ENCODE data around the gene POT1. TPM values are rescaled to one million over a fixed set of nuclear protein-coding genes. Genes with fewer than 3 reads are reported as not detected.

The POT1 gene
- total and polyA plus RNA-seq, 2 of the 13 experiments (the other 11 are each of a cell fraction or from before 2014, with no cell fraction given) = 21.7 to 23.4 TPM

DNA sequence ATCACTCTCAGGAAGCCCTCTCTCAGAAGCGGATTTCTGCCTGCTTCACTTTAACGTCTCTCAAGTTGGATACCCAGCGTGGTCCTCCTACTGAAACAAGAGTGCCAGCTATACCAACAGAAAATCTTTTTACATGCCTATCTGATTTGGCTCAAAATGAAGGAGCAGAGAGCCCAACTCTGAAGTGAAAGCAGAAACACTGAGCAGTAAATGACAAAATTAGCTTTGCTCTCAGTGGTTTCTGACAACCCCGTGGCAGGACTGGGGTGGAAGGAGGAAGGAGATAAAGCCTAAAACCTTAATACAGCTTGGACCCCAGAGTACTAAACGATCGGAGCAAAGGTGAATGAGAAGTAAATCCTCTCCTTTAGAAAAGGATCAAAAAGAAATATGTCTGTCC lies 139.0 kb downstream of the POT1 start:
- intact Hi-C loops (cut with micrococcal nuclease; ENCODE audit: unreplicated experiment) (no loop called here), in situ Hi-C loops (cut with HindIII; ENCODE audit: extremely low pct_ligation_motif_present, low pct_unique_long_range_greater_than_20kb) (no loop called here)
- Histone ChIP-seq H4K20me1 (ENCODE audit: insufficient read depth, low read length) (no peaks in the 10 kb centered on the region), H3K9me3 (ENCODE audit: low read length) (no peaks in the 10 kb centered on the region), H2AFZ (ENCODE audit: low read length) (no peak overlapping the region), H3K4me2 (ENCODE audit: low read depth, low read length) (no peak overlapping the region), H3K36me3 (replicated peaks in 1 of 2; ENCODE audit: control insufficient read depth in 1 of 2, insufficient read depth in 2 of 2, low read length in 2 of 2) (no peaks in the 10 kb centered on the region), H3K27me3 (ENCODE audit: control insufficient read depth in 1 of 2, insufficient read depth in 2 of 2, low read length in 2 of 2) (no peaks in the 10 kb centered on the region), H3K4me3 (replicated peaks in 1 of 3; ENCODE audit: insufficient read depth in 1 of 3, low read depth in 2 of 3, low read length in 3 of 3) (no peak overlapping the region), H3K9ac (ENCODE audit: insufficient read depth, low read depth, low read length) (no peak overlapping the region), H3K79me2 (ENCODE audit: insufficient read depth, low read length) (no peaks in the 10 kb centered on the region), H3K4me1 (ENCODE audit: insufficient read depth, low read length) (no peaks in the 10 kb centered on the region), H3K27ac (ENCODE audit: extremely low read length, insufficient read depth, low read length) (no peak overlapping the region)
- ChIA-PET CTCF (ENCODE audit: low intra/inter-chr PET ratio, low total read pairs) (no interaction called here), POLR2A (no interaction called here)
- BruUV-seq (replicated peaks) = no TSS peak
- DNase-seq (ENCODE audit: low spot score) (no peak), ATAC-seq (no peak), FAIRE-seq (no peak)
- WGBS (ENCODE audit: low lambda C conversion rate) = 14% methylated on average over 6 of the region's 6 CpGs
- no peak for TF ChIP-seq HMGA1 (CRISPR knock-in tag; conservative IDR thresholded peaks at IDR 0.05)
- no peak for TF ChIP-seq SIN3B (IDR thresholded peaks at IDR 0.05; ENCODE audit: low read length)
- no peak for TF ChIP-seq ZNF749 (CRISPR knock-in tag; IDR thresholded peaks at IDR 0.05; ENCODE audit: borderline replicate concordance)
- TF ChIP-seq NR2C2 (CRISPR knock-in tag; IDR thresholded peaks at IDR 0.05; ENCODE audit: borderline replicate concordance) = no peak
- TF ChIP-seq ESRRA (CRISPR knock-in tag; IDR thresholded peaks at IDR 0.05; ENCODE audit: low read depth) = no peak
- TF ChIP-seq MTF1 (CRISPR knock-in tag; IDR thresholded peaks at IDR 0.05) = no peak
- TF ChIP-seq RELA (CRISPR knock-in tag; IDR thresholded peaks at IDR 0.05) = no peak
- TF ChIP-seq ZBTB34 (CRISPR knock-in tag; IDR thresholded peaks at IDR 0.05) = no peak
- TF ChIP-seq ZNF17 (CRISPR knock-in tag; IDR thresholded peaks at IDR 0.05) = no peak
- TF ChIP-seq, protein P1, sequence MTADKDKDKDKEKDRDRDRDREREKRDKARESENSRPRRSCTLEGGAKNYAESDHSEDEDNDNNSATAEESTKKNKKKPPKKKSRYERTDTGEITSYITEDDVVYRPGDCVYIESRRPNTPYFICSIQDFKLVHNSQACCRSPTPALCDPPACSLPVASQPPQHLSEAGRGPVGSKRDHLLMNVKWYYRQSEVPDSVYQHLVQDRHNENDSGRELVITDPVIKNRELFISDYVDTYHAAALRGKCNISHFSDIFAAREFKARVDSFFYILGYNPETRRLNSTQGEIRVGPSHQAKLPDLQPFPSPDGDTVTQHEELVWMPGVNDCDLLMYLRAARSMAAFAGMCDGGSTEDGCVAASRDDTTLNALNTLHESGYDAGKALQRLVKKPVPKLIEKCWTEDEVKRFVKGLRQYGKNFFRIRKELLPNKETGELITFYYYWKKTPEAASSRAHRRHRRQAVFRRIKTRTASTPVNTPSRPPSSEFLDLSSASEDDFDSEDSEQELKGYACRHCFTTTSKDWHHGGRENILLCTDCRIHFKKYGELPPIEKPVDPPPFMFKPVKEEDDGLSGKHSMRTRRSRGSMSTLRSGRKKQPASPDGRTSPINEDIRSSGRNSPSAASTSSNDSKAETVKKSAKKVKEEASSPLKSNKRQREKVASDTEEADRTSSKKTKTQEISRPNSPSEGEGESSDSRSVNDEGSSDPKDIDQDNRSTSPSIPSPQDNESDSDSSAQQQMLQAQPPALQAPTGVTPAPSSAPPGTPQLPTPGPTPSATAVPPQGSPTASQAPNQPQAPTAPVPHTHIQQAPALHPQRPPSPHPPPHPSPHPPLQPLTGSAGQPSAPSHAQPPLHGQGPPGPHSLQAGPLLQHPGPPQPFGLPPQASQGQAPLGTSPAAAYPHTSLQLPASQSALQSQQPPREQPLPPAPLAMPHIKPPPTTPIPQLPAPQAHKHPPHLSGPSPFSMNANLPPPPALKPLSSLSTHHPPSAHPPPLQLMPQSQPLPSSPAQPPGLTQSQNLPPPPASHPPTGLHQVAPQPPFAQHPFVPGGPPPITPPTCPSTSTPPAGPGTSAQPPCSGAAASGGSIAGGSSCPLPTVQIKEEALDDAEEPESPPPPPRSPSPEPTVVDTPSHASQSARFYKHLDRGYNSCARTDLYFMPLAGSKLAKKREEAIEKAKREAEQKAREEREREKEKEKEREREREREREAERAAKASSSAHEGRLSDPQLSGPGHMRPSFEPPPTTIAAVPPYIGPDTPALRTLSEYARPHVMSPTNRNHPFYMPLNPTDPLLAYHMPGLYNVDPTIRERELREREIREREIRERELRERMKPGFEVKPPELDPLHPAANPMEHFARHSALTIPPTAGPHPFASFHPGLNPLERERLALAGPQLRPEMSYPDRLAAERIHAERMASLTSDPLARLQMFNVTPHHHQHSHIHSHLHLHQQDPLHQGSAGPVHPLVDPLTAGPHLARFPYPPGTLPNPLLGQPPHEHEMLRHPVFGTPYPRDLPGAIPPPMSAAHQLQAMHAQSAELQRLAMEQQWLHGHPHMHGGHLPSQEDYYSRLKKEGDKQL (CRISPR knock-in tag; IDR thresholded peaks at IDR 0.05; ENCODE audit: low read depth) = no peak
- TF ChIP-seq, protein P2, sequence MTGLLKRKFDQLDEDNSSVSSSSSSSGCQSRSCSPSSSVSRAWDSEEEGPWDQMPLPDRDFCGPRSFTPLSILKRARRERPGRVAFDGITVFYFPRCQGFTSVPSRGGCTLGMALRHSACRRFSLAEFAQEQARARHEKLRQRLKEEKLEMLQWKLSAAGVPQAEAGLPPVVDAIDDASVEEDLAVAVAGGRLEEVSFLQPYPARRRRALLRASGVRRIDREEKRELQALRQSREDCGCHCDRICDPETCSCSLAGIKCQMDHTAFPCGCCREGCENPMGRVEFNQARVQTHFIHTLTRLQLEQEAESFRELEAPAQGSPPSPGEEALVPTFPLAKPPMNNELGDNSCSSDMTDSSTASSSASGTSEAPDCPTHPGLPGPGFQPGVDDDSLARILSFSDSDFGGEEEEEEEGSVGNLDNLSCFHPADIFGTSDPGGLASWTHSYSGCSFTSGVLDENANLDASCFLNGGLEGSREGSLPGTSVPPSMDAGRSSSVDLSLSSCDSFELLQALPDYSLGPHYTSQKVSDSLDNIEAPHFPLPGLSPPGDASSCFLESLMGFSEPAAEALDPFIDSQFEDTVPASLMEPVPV (CRISPR knock-in tag; IDR thresholded peaks at IDR 0.05) = no peak
- TF ChIP-seq ZNF644 (CRISPR knock-in tag; IDR thresholded peaks at IDR 0.05; ENCODE audit: low read depth) = no peak
- no peak for TF ChIP-seq ZNF281 (CRISPR knock-in tag; IDR thresholded peaks at IDR 0.05; ENCODE audit: borderline replicate concordance)
- no peak for TF ChIP-seq RXRB (CRISPR knock-in tag; IDR thresholded peaks at IDR 0.05; ENCODE audit: borderline replicate concordance)
- TF ChIP-seq ZSCAN30 (CRISPR knock-in tag; IDR thresholded peaks at IDR 0.05) = no peak

Data from HepG2 (cell line).